ENCODE results near the gene CDCP1.

The CDCP1 gene

DNA sequence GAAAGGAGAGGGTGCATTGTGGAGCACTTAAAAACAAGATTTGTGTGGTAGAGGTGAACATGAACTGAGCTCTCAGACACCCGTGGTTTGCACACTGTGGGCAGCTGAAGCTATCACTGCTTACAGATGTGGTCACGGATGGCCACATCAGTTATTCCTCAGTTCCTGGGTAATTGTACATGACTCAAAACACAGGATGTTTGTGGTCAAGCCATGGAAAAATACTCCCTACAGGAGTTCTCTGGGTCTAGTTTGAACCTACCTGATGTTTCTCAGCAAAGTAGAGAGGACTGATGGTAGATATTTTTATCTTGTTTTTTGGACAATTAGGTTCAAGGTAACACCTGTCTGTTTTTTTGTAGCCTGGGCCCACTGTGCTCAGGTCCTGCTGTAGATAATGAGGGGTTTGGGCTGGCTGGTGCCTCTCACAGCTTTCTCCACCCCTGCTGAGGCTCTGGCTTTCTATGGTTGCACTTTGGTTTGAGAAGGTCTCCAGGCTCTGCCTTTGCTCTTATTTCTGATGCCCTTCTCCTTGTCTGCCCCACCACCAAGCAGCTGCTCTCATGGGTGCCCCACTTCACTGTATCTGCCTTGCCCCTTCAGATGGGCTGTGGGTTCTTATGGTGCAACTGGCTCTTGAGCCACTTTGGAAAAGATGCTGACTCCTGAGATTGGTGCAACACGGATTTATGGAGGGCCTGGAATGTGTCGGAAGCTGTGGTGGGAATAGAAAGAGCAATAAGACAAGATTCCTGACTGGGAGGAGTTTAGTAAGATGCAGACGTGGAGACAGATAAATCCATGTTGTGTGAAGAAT lies 40.1 kb downstream of the CDCP1 start:
- H3K4me1 Mint-ChIP-seq, result no peaks in the 10 kb centered on the region

DNA sequence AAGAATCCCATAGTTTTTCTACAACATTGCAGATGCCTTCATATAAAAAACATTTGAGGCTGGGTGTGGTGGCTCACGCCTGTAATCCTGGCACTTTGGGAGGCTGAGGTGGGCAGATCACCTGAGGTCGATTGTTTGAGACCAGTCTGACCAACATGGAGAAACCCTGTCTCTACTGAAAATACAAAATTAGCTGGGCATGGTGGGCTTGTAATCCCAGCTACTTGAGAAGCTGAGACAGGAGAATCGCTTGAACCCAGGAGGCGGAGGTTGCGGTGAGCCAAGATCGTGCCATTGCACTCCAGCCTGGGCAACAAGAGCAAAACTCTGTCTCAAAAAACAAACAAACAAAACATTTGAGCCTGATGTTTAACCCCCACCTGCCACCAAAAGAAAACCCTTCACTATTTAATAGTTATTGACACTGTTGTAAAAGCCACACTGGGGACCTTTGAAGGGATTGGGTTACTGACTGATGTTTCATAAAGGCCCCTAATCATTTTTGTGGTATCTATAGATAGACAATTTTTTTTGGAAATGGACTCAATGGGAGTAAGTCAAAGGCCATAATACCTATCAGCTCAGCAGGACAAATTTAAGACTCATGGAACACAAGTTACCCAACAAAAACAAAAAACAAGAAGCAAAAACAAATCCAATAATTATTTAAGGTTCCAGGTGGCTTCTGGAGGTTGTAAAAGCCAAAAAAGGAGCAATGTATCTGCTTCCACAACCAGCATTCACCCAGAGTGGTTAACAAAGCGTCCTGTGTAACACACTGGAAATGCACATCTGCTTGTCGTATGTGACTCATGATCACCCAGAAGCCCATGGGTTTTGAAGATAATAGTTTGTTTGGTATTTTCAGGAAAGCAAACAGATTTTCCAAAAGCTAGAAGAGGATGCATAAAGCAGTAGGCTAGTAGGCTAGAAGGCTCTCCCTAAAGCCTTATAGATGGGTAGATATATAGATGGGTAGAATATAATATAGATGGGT lies 41.2 kb downstream of the CDCP1 start:
- Mint-ChIP-seq H3K9me3 (no peaks in the 10 kb centered on the region), H3K4me3 (no peak overlapping the region), H3K36me3 (ENCODE audit: low read depth) (no peaks in the 10 kb centered on the region), H3K27me3 (ENCODE audit: low read depth) (peaks cover 17% of the 10 kb centered on the region), H3K4me1 (peaks cover under 1% of the 10 kb centered on the region), H3K27ac (no peak overlapping the region)
- no peak for TF ChIP-seq CTCF (IDR thresholded peaks at IDR 0.05; ENCODE audit: unreplicated experiment in 3 of 3)

More for the DNA sequence above, 40.1 kb downstream of the CDCP1 start:
- Mint-ChIP-seq H3K4me3 (no peak overlapping the region), H3K27me3 (ENCODE audit: low read depth) (peaks cover 24% of the 10 kb centered on the region), H3K36me3 (ENCODE audit: low read depth) (no peaks in the 10 kb centered on the region), H3K9me3 (no peaks in the 10 kb centered on the region), H3K27ac (no peak overlapping the region)
- TF ChIP-seq CTCF (IDR thresholded peaks at IDR 0.05; ENCODE audit: unreplicated experiment in 3 of 3), result no peak

GRCh38 chr3:45103753-45104714 lies 42.1 kb downstream of the CDCP1 start:
- TF ChIP-seq CTCF (IDR thresholded peaks at IDR 0.05; ENCODE audit: unreplicated experiment in 3 of 3), result no peak
- H3K9me3 Mint-ChIP-seq, result no peaks in the 10 kb centered on the region
- no peak overlapping the region for H3K27ac Mint-ChIP-seq
- no peaks in the 10 kb centered on the region for H3K36me3 Mint-ChIP-seq (ENCODE audit: low read depth)
- H3K27me3 Mint-ChIP-seq (ENCODE audit: low read depth), result peaks cover 14% of the 10 kb centered on the region
- H3K4me1 Mint-ChIP-seq, result peaks cover 10% of the 10 kb centered on the region
- H3K4me3 Mint-ChIP-seq, result no peak overlapping the region

GRCh38 chr3:45103334-45103733 lies 42.8 kb downstream of the CDCP1 start:
- Mint-ChIP-seq H3K4me1 (peaks cover 10% of the 10 kb centered on the region), H3K27ac (no peak overlapping the region), H3K9me3 (no peaks in the 10 kb centered on the region), H3K4me3 (no peak overlapping the region), H3K36me3 (ENCODE audit: low read depth) (no peaks in the 10 kb centered on the region), H3K27me3 (ENCODE audit: low read depth) (peaks cover 12% of the 10 kb centered on the region)
- TF ChIP-seq CTCF (IDR thresholded peaks at IDR 0.05; ENCODE audit: unreplicated experiment in 3 of 3), result no peak

DNA sequence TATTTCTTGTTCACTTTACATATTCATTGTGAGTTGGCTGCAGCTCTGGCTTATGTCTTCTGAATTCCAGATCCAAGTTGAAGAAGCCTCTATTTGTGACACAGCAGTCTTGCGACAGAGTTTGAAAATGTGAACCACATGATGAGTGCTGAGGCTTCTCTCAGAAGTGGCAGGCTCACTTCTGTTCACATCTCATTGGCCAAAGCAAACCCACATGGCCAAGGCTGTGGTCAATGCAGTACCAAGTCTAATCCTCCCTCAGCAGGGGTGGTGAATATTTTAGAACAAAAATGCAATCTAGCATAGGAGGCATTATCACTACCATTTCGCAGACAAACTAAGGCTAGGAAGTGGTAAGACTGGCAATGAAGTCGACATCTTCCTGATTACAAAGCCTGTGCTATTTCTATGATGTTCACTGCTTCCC lies 45.2 kb downstream of the CDCP1 start:
- H3K36me3 Mint-ChIP-seq (ENCODE audit: low read depth), result no peaks in the 10 kb centered on the region
- H3K4me3 Mint-ChIP-seq, result no peak overlapping the region
- peaks cover 10% of the 10 kb centered on the region for H3K4me1 Mint-ChIP-seq
- peaks cover 6% of the 10 kb centered on the region for H3K27me3 Mint-ChIP-seq (ENCODE audit: low read depth)
- H3K27ac Mint-ChIP-seq, result no peak overlapping the region
- H3K9me3 Mint-ChIP-seq, result no peaks in the 10 kb centered on the region
- TF ChIP-seq CTCF (IDR thresholded peaks at IDR 0.05; ENCODE audit: unreplicated experiment in 3 of 3), result no peak
